ENCODE results near the gene COL25A1.
"Not testable (repeated sequence)": the region's sequence is repeated elsewhere in the genome, so short reads cannot be mapped to it uniquely, and the experiment has no call there.

COL25A1 gene

GRCh38 chr4:109114501-109114900 lies 188.0 kb downstream of the COL25A1 start:
- no peak for DNase-seq (ENCODE audit: low read depth, low spot score)
- ChIA-PET POLR2A (no interaction called here), CTCF (interaction anchor here (1.2 kb wide), 1 partner anchor 13 kb away, joined by 3 read pairs; no protein-coding TSS in a partner anchor)
- TF ChIP-seq, protein P1, sequence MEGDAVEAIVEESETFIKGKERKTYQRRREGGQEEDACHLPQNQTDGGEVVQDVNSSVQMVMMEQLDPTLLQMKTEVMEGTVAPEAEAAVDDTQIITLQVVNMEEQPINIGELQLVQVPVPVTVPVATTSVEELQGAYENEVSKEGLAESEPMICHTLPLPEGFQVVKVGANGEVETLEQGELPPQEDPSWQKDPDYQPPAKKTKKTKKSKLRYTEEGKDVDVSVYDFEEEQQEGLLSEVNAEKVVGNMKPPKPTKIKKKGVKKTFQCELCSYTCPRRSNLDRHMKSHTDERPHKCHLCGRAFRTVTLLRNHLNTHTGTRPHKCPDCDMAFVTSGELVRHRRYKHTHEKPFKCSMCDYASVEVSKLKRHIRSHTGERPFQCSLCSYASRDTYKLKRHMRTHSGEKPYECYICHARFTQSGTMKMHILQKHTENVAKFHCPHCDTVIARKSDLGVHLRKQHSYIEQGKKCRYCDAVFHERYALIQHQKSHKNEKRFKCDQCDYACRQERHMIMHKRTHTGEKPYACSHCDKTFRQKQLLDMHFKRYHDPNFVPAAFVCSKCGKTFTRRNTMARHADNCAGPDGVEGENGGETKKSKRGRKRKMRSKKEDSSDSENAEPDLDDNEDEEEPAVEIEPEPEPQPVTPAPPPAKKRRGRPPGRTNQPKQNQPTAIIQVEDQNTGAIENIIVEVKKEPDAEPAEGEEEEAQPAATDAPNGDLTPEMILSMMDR (IDR thresholded peaks at IDR 0.05; ENCODE audit: insufficient read depth, low read length, missing control alignments): no peak
- no peak overlapping the region for H3K4me3 ChIP-seq (ENCODE audit: low read depth, low read length)

- TF ChIP-seq, protein P1 (IDR thresholded peaks at IDR 0.05; ENCODE audit: insufficient read depth, low read length, missing control alignments): no peak
- ChIA-PET POLR2A (no interaction called here), CTCF (interaction anchor here (0.9 kb wide), 1 partner anchor 25 kb away, joined by 3 read pairs; no protein-coding TSS in a partner anchor)
- peak; percentile 67 for DNase-seq (ENCODE audit: low read depth, low spot score)
- no peak overlapping the region for H3K4me3 ChIP-seq (ENCODE audit: low read depth, low read length)
These were observed 188.9 kb downstream of the COL25A1 start for GRCh38 chr4:109113521-109113920.

DNA sequence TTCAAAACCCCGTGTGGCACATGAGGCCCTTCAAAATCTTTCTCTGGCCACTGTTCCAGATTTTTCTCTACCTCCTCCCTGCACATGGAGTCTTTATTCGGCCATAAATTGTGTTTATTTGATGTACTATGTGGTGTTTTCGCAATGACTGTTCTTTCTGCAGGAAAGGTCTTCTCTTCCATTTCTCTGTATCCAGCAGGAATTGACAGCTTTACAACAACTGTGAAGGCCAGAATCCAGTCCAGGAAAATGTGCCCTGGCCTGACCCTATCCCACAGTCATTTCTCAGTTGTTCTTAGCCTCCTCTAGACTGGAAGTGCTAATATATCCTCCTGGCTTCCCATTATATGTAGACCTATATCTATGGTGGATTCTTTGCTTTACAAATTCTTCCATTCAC lies 191.4 kb downstream of the COL25A1 start:
- H3K4me3 ChIP-seq (ENCODE audit: low read depth, low read length): no peak overlapping the region
- POLR2A ChIA-PET: no interaction called here
- TF ChIP-seq, protein P1 (IDR thresholded peaks at IDR 0.05; ENCODE audit: insufficient read depth, low read length, missing control alignments): no peak
- CTCF ChIA-PET: no interaction called here
- no peak for DNase-seq (ENCODE audit: low read depth, low spot score)

GRCh38 chr4:109108215-109108614 lies 194.2 kb downstream of the COL25A1 start:
- POLR2A ChIA-PET: not testable (repeated sequence)

DNA sequence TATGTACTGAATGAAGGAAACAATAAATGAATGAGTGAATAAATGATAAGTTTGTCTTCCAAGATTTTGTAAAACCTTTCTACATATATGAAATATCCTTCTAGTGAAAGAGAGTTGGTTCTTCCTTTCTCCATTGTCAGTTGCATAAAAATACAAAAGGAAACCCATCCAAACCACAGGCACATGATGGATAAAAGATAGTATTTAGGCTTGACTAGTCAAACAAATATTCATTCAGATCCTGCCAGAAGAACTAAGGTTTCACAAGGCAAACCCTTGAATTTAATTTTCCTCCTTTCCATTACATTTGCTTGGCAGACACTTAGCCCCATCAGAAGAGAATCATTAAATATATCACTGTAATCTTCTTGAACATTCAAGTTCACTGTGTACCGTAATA lies 208.4 kb downstream of the COL25A1 start:
- H3K4me3 ChIP-seq (ENCODE audit: low read depth, low read length): no peak overlapping the region
- no peak for DNase-seq (ENCODE audit: low read depth, low spot score)
- ChIA-PET CTCF (no interaction called here), POLR2A (no interaction called here)
- TF ChIP-seq, protein P1 (IDR thresholded peaks at IDR 0.05; ENCODE audit: insufficient read depth, low read length, missing control alignments): no peak

More at GRCh38 chr4:109108215-109108614, 194.2 kb downstream of the COL25A1 start:
- H3K4me3 ChIP-seq (ENCODE audit: low read depth, low read length); CTCF ChIA-PET; DNase-seq (ENCODE audit: low read depth, low spot score): not testable (repeated sequence)

- ChIA-PET CTCF (no interaction called here), POLR2A (no interaction called here)
- TF ChIP-seq, protein P1 (IDR thresholded peaks at IDR 0.05; ENCODE audit: insufficient read depth, low read length, missing control alignments): no peak
- DNase-seq (ENCODE audit: low read depth, low spot score): no peak
- no peak overlapping the region for H3K4me3 ChIP-seq (ENCODE audit: low read depth, low read length)
These were observed 210.6 kb downstream of the COL25A1 start for GRCh38 chr4:109091727-109092409.

- DNase-seq (ENCODE audit: low read depth, low spot score): no peak
- TF ChIP-seq, protein P1 (IDR thresholded peaks at IDR 0.05; ENCODE audit: insufficient read depth, low read length, missing control alignments): no peak
- POLR2A ChIA-PET: no interaction called here
- no peak overlapping the region for H3K4me3 ChIP-seq (ENCODE audit: low read depth, low read length)
- CTCF ChIA-PET: no interaction called here
These were observed 218.5 kb downstream of the COL25A1 start for GRCh38 chr4:109083911-109084310.
